ENCODE results near the gene EPHB2.

Gene EPHB2

GRCh38 chr1:22880174-22880601, 169.5 kb downstream of the EPHB2 start:
- no peak overlapping the region for H3K4me2 ChIP-seq (ENCODE audit: low read depth, low read length)
- no peaks in the 10 kb centered on the region for H3K9me3 ChIP-seq (replicated peaks; ENCODE audit: insufficient read depth, low read length)
- no peak overlapping the region for H3K27ac ChIP-seq (ENCODE audit: low read length)
- TF ChIP-seq EZH2 (optimal IDR thresholded peaks at IDR 0.05; ENCODE audit: low read depth, low read length) (no peak), CTCF (IDR thresholded peaks at IDR 0.05; ENCODE audit: low read length) (no peak), EZH2phosphoT487 (IDR thresholded peaks at IDR 0.05; ENCODE audit: low read length) (no peak)
- H3K27me3 ChIP-seq (replicated peaks; ENCODE audit: insufficient read depth, low read length) = peaks cover 91% of the 10 kb centered on the region
- H4K20me1 ChIP-seq (ENCODE audit: insufficient read depth, low read length) = no peaks in the 10 kb centered on the region
- H3K4me3 ChIP-seq (ENCODE audit: low read length) = no peak overlapping the region
- no peak overlapping the region for H3K9ac ChIP-seq (ENCODE audit: low read length)
- H2AFZ ChIP-seq (ENCODE audit: low read length) = no peak overlapping the region
- no peaks in the 10 kb centered on the region for H3F3A ChIP-seq (ENCODE audit: insufficient read depth, low read length)
- H3K4me1 ChIP-seq (ENCODE audit: low read length) = 0 out of 2 replicates have a peak, but pooled peaks cover 1% of the 10 kb centered on the region
- no peaks in the 10 kb centered on the region for H3K79me2 ChIP-seq (ENCODE audit: low read length)
- DNase-seq = no peak
- no peaks in the 10 kb centered on the region for H3K36me3 ChIP-seq (replicated peaks; ENCODE audit: insufficient read depth, low read length)
- H3K9me2 ChIP-seq (replicated peaks; ENCODE audit: insufficient read depth, low read length) = no peaks in the 10 kb centered on the region

GRCh38 chr1:22883406-22883805, 172.8 kb downstream of the EPHB2 start:
- no peak overlapping the region for H2AFZ ChIP-seq (ENCODE audit: low read length)
- H3K27me3 ChIP-seq (replicated peaks; ENCODE audit: insufficient read depth, low read length) = peaks cover 90% of the 10 kb centered on the region
- no peak for DNase-seq
- no peak overlapping the region for H3K4me3 ChIP-seq (ENCODE audit: low read length)
- H3K9me3 ChIP-seq (replicated peaks; ENCODE audit: insufficient read depth, low read length) = no peaks in the 10 kb centered on the region
- no peak overlapping the region for H3K27ac ChIP-seq (ENCODE audit: low read length)
- H3K36me3 ChIP-seq (replicated peaks; ENCODE audit: insufficient read depth, low read length) = no peaks in the 10 kb centered on the region
- H3K4me2 ChIP-seq (ENCODE audit: low read depth, low read length) = no peak overlapping the region
- no peaks in the 10 kb centered on the region for H3K9me2 ChIP-seq (replicated peaks; ENCODE audit: insufficient read depth, low read length)
- no peaks in the 10 kb centered on the region for H3K79me2 ChIP-seq (ENCODE audit: low read length)
- H3K9ac ChIP-seq (ENCODE audit: low read length) = no peak overlapping the region
- H3K4me1 ChIP-seq (ENCODE audit: low read length) = 0 out of 2 replicates have a peak, but pooled peaks cover 4% of the 10 kb centered on the region
- H3F3A ChIP-seq (ENCODE audit: insufficient read depth, low read length) = no peaks in the 10 kb centered on the region
- no peak for TF ChIP-seq EZH2 (optimal IDR thresholded peaks at IDR 0.05; ENCODE audit: low read depth, low read length)
- TF ChIP-seq EZH2phosphoT487 (IDR thresholded peaks at IDR 0.05; ENCODE audit: low read length) = no peak
- TF ChIP-seq CTCF (IDR thresholded peaks at IDR 0.05; ENCODE audit: low read length) = no peak
- no peaks in the 10 kb centered on the region for H4K20me1 ChIP-seq (ENCODE audit: insufficient read depth, low read length)

- H4K20me1 ChIP-seq (ENCODE audit: insufficient read depth, low read length) = no peaks in the 10 kb centered on the region
- DNase-seq = peak; percentile 46
- peak overlapping the region; percentile 53 for H3K4me2 ChIP-seq (ENCODE audit: low read depth, low read length)
- H3K36me3 ChIP-seq (replicated peaks; ENCODE audit: insufficient read depth, low read length) = no peaks in the 10 kb centered on the region
- no peak for TF ChIP-seq CTCF (IDR thresholded peaks at IDR 0.05; ENCODE audit: low read length)
- no peak for TF ChIP-seq EZH2 (optimal IDR thresholded peaks at IDR 0.05; ENCODE audit: low read depth, low read length)
- TF ChIP-seq EZH2phosphoT487 (IDR thresholded peaks at IDR 0.05; ENCODE audit: low read length) = no peak
- H3K79me2 ChIP-seq (ENCODE audit: low read length) = no peaks in the 10 kb centered on the region
- H3K9me3 ChIP-seq (replicated peaks; ENCODE audit: insufficient read depth, low read length) = no peaks in the 10 kb centered on the region
- H3K9ac ChIP-seq (ENCODE audit: low read length) = no peak overlapping the region
- H3K9me2 ChIP-seq (replicated peaks; ENCODE audit: insufficient read depth, low read length) = no peaks in the 10 kb centered on the region
- no peaks in the 10 kb centered on the region for H3F3A ChIP-seq (ENCODE audit: insufficient read depth, low read length)
- H2AFZ ChIP-seq (ENCODE audit: low read length) = no peak overlapping the region
- H3K27ac ChIP-seq (ENCODE audit: low read length) = no peak overlapping the region
- H3K4me1 ChIP-seq (ENCODE audit: low read length) = 0 out of 2 replicates have a peak, but pooled peaks cover 4% of the 10 kb centered on the region
- H3K27me3 ChIP-seq (replicated peaks; ENCODE audit: insufficient read depth, low read length) = peaks cover 89% of the 10 kb centered on the region
- peak overlapping the region; percentile 21; the same call in 1 of the 2 replicates for H3K4me3 ChIP-seq (ENCODE audit: low read length)
Observed at GRCh38 chr1:22884806-22885530, 174.3 kb downstream of the EPHB2 start.

All from MM.1S (cell line).